ENCODE data around the gene CARMIL3.
A peak's percentile ranks its signal among the peaks of the same experiment; 100 is the strongest.
"Not testable (repeated sequence)": the region's sequence is repeated elsewhere in the genome, so short reads cannot be mapped to it uniquely, and the experiment has no call there.

CARMIL3 gene

GRCh38 chr14:24051789-24052655 lies at the start of gene CARMIL3:
Gene CARMIL3 (plus strand): TSS chr14:24052009. CDS start chr14:24052154, 145 bp downstream.
- DNase-seq (ENCODE audit: low read depth in 2 of 2, low spot score in 1 of 2): peak; percentile 13 to 40

- DNase-seq (ENCODE audit: low read depth in 2 of 2, low spot score in 1 of 2): not testable (repeated sequence)
Measured at GRCh38 chr14:24006471-24006816, 45.4 kb upstream of the CARMIL3 start.

GRCh38 chr14:24006817-24007652 lies 44.8 kb upstream of the CARMIL3 start:
- DNase-seq (ENCODE audit: low read depth in 2 of 2, low spot score in 1 of 2): peak in 1 of 2 donors; percentile 38

GRCh38 chr14:24011051-24011450 lies 40.8 kb upstream of the CARMIL3 start:
- DNase-seq (ENCODE audit: low read depth in 2 of 2, low spot score in 1 of 2): no peak

- DNase-seq (ENCODE audit: low read depth in 2 of 2, low spot score in 1 of 2): not testable (repeated sequence)
Measured at GRCh38 chr14:24012726-24013273, 39.0 kb upstream of the CARMIL3 start.

GRCh38 chr14:24013654-24014514 lies 37.9 kb upstream of the CARMIL3 start:
- no peak for DNase-seq (ENCODE audit: low read depth in 2 of 2, low spot score in 1 of 2)

GRCh38 chr14:24015745-24016144 lies 36.1 kb upstream of the CARMIL3 start:
- DNase-seq (ENCODE audit: low read depth in 2 of 2, low spot score in 1 of 2): not testable (repeated sequence)

GRCh38 chr14:24018978-24019377 lies 32.8 kb upstream of the CARMIL3 start:
- DNase-seq (ENCODE audit: low read depth in 2 of 2, low spot score in 1 of 2): not testable (repeated sequence)

- DNase-seq (ENCODE audit: low read depth in 2 of 2, low spot score in 1 of 2): not testable (repeated sequence)
Measured at GRCh38 chr14:24019944-24020343, 31.9 kb upstream of the CARMIL3 start.

GRCh38 chr14:24020520-24020919 lies 31.3 kb upstream of the CARMIL3 start:
- not testable (repeated sequence) for DNase-seq (ENCODE audit: low read depth in 2 of 2, low spot score in 1 of 2)

- DNase-seq (ENCODE audit: low read depth in 2 of 2, low spot score in 1 of 2): not testable (repeated sequence)
Measured at GRCh38 chr14:24024939-24025418, 26.8 kb upstream of the CARMIL3 start.

- DNase-seq (ENCODE audit: low read depth in 2 of 2, low spot score in 1 of 2): not testable (repeated sequence)
Measured at GRCh38 chr14:24029687-24030086, 22.1 kb upstream of the CARMIL3 start.

- DNase-seq (ENCODE audit: low read depth in 2 of 2, low spot score in 1 of 2): not testable (repeated sequence)
Measured at GRCh38 chr14:24031331-24031730, 20.5 kb upstream of the CARMIL3 start.

- no peak for DNase-seq (ENCODE audit: low read depth in 2 of 2, low spot score in 1 of 2)
Measured at GRCh38 chr14:24032727-24033418, 18.9 kb upstream of the CARMIL3 start.

- DNase-seq (ENCODE audit: low read depth in 2 of 2, low spot score in 1 of 2): not testable (repeated sequence)
Measured at GRCh38 chr14:24035769-24036168, 16.0 kb upstream of the CARMIL3 start.

GRCh38 chr14:24036169-24036962 lies 15.4 kb upstream of the CARMIL3 start:
- DNase-seq (ENCODE audit: low read depth in 2 of 2, low spot score in 1 of 2): peak; percentile 33 to 37

- not testable (repeated sequence) for DNase-seq (ENCODE audit: low read depth in 2 of 2, low spot score in 1 of 2)
Measured at GRCh38 chr14:24036963-24037657, 14.7 kb upstream of the CARMIL3 start.

- no peak for DNase-seq (ENCODE audit: low read depth in 2 of 2, low spot score in 1 of 2)
Measured at GRCh38 chr14:24037658-24038037, 14.2 kb upstream of the CARMIL3 start.
